ENCODE results near the gene MME.
"Not testable (repeated sequence)": the region's sequence is repeated elsewhere in the genome, so short reads cannot be mapped to it uniquely, and the experiment has no call there.

Gene MME

GRCh38 chr3:155210736-155211135, 130.6 kb downstream of the MME start:
- Mint-ChIP-seq H3K9me3 (no peaks in the 10 kb centered on the region), H3K36me3 (ENCODE audit: low read depth) (no peaks in the 10 kb centered on the region), H3K4me3 (no peak overlapping the region), H3K27me3 (ENCODE audit: low read depth) (no peaks in the 10 kb centered on the region), H3K27ac (no peak overlapping the region), H3K4me1 (ENCODE audit: low read depth) (no peaks in the 10 kb centered on the region)

- H3K4me3 Mint-ChIP-seq = no peak overlapping the region
- no peaks in the 10 kb centered on the region for H3K36me3 Mint-ChIP-seq (ENCODE audit: low read depth)
- H3K9me3 Mint-ChIP-seq = no peaks in the 10 kb centered on the region
- no peaks in the 10 kb centered on the region for H3K27me3 Mint-ChIP-seq (ENCODE audit: low read depth)
- no peak overlapping the region for H3K27ac Mint-ChIP-seq
- H3K4me1 Mint-ChIP-seq (ENCODE audit: low read depth) = no peaks in the 10 kb centered on the region
These were observed 131.1 kb downstream of the MME start for GRCh38 chr3:155211266-155211665.

- Mint-ChIP-seq H3K27ac (no peak overlapping the region), H3K9me3 (no peaks in the 10 kb centered on the region), H3K4me3 (no peak overlapping the region), H3K27me3 (ENCODE audit: low read depth) (no peaks in the 10 kb centered on the region), H3K36me3 (ENCODE audit: low read depth) (no peaks in the 10 kb centered on the region), H3K4me1 (ENCODE audit: low read depth) (no peaks in the 10 kb centered on the region)
These were observed 131.8 kb downstream of the MME start for GRCh38 chr3:155211940-155212339.

GRCh38 chr3:155216007-155216406, 135.9 kb downstream of the MME start:
- not testable (repeated sequence) for H3K4me1 Mint-ChIP-seq (ENCODE audit: low read depth); H3K4me3 Mint-ChIP-seq; H3K36me3 Mint-ChIP-seq (ENCODE audit: low read depth); H3K9me3 Mint-ChIP-seq; H3K27me3 Mint-ChIP-seq (ENCODE audit: low read depth); H3K27ac Mint-ChIP-seq

- Mint-ChIP-seq H3K9me3 (peaks cover 6% of the 10 kb centered on the region), H3K4me1 (ENCODE audit: low read depth) (no peaks in the 10 kb centered on the region), H3K27me3 (ENCODE audit: low read depth) (no peaks in the 10 kb centered on the region), H3K4me3 (no peak overlapping the region), H3K27ac (no peak overlapping the region), H3K36me3 (ENCODE audit: low read depth) (no peaks in the 10 kb centered on the region)
These were observed 137.5 kb downstream of the MME start for GRCh38 chr3:155217591-155217990.

GRCh38 chr3:155218462-155218861, 138.3 kb downstream of the MME start:
- Mint-ChIP-seq H3K27ac (no peak overlapping the region), H3K9me3 (peaks cover 6% of the 10 kb centered on the region), H3K4me3 (no peak overlapping the region), H3K36me3 (ENCODE audit: low read depth) (no peaks in the 10 kb centered on the region), H3K27me3 (ENCODE audit: low read depth) (no peaks in the 10 kb centered on the region), H3K4me1 (ENCODE audit: low read depth) (no peaks in the 10 kb centered on the region)

- Mint-ChIP-seq H3K9me3 (peaks cover 6% of the 10 kb centered on the region), H3K27me3 (ENCODE audit: low read depth) (no peaks in the 10 kb centered on the region)
These were observed 139.0 kb downstream of the MME start for GRCh38 chr3:155219106-155219505.

GRCh38 chr3:155225417-155225816, 145.3 kb downstream of the MME start:
- no peaks in the 10 kb centered on the region for H3K27me3 Mint-ChIP-seq (ENCODE audit: low read depth)

More at GRCh38 chr3:155219106-155219505, 139.0 kb downstream of the MME start:
- Mint-ChIP-seq H3K4me3 (no peak overlapping the region), H3K27ac (no peak overlapping the region), H3K4me1 (ENCODE audit: low read depth) (no peaks in the 10 kb centered on the region), H3K36me3 (ENCODE audit: low read depth) (no peaks in the 10 kb centered on the region)

GRCh38 chr3:155227141-155227540, 147.0 kb downstream of the MME start:
- H3K27me3 Mint-ChIP-seq (ENCODE audit: low read depth) = no peaks in the 10 kb centered on the region
- H3K36me3 Mint-ChIP-seq (ENCODE audit: low read depth) = no peaks in the 10 kb centered on the region
- H3K9me3 Mint-ChIP-seq = no peaks in the 10 kb centered on the region
- no peaks in the 10 kb centered on the region for H3K4me1 Mint-ChIP-seq (ENCODE audit: low read depth)
- H3K27ac Mint-ChIP-seq = no peak overlapping the region
- H3K4me3 Mint-ChIP-seq = no peak overlapping the region

More at GRCh38 chr3:155225417-155225816, 145.3 kb downstream of the MME start:
- Mint-ChIP-seq H3K9me3 (peaks cover 6% of the 10 kb centered on the region), H3K4me3 (no peak overlapping the region), H3K27ac (no peak overlapping the region), H3K36me3 (ENCODE audit: low read depth) (no peaks in the 10 kb centered on the region), H3K4me1 (ENCODE audit: low read depth) (no peaks in the 10 kb centered on the region)

GRCh38 chr3:155228676-155229075, 148.6 kb downstream of the MME start:
- Mint-ChIP-seq H3K27me3 (ENCODE audit: low read depth) (no peaks in the 10 kb centered on the region), H3K4me1 (ENCODE audit: low read depth) (no peaks in the 10 kb centered on the region), H3K9me3 (no peaks in the 10 kb centered on the region), H3K4me3 (no peak overlapping the region), H3K27ac (no peak overlapping the region), H3K36me3 (ENCODE audit: low read depth) (no peaks in the 10 kb centered on the region)

GRCh38 chr3:155229086-155229485, 149.0 kb downstream of the MME start:
- Mint-ChIP-seq H3K36me3 (ENCODE audit: low read depth) (no peaks in the 10 kb centered on the region), H3K27me3 (ENCODE audit: low read depth) (no peaks in the 10 kb centered on the region), H3K9me3 (no peaks in the 10 kb centered on the region), H3K4me3 (no peak overlapping the region), H3K4me1 (ENCODE audit: low read depth) (no peaks in the 10 kb centered on the region), H3K27ac (no peak overlapping the region)

- H3K4me1 Mint-ChIP-seq (ENCODE audit: low read depth) = no peaks in the 10 kb centered on the region
These were observed 150.3 kb downstream of the MME start for GRCh38 chr3:155230382-155230781.

GRCh38 chr3:155231792-155232191, 151.7 kb downstream of the MME start:
- Mint-ChIP-seq H3K4me3 (no peak overlapping the region), H3K4me1 (ENCODE audit: low read depth) (no peaks in the 10 kb centered on the region), H3K27ac (no peak overlapping the region), H3K36me3 (ENCODE audit: low read depth) (no peaks in the 10 kb centered on the region), H3K9me3 (no peaks in the 10 kb centered on the region), H3K27me3 (ENCODE audit: low read depth) (no peaks in the 10 kb centered on the region)

More at GRCh38 chr3:155230382-155230781, 150.3 kb downstream of the MME start:
- no peak overlapping the region for H3K4me3 Mint-ChIP-seq
- H3K36me3 Mint-ChIP-seq (ENCODE audit: low read depth) = no peaks in the 10 kb centered on the region
- no peaks in the 10 kb centered on the region for H3K9me3 Mint-ChIP-seq
- H3K27me3 Mint-ChIP-seq (ENCODE audit: low read depth) = no peaks in the 10 kb centered on the region
- H3K27ac Mint-ChIP-seq = no peak overlapping the region

GRCh38 chr3:155232605-155233004, 152.5 kb downstream of the MME start:
- H3K4me1 Mint-ChIP-seq (ENCODE audit: low read depth) = no peaks in the 10 kb centered on the region
- H3K27ac Mint-ChIP-seq = no peak overlapping the region
- H3K9me3 Mint-ChIP-seq = no peaks in the 10 kb centered on the region

GRCh38 chr3:155233213-155233612, 153.1 kb downstream of the MME start:
- Mint-ChIP-seq H3K9me3 (no peaks in the 10 kb centered on the region), H3K4me1 (ENCODE audit: low read depth) (no peaks in the 10 kb centered on the region), H3K27ac (no peak overlapping the region), H3K36me3 (ENCODE audit: low read depth) (no peaks in the 10 kb centered on the region), H3K4me3 (no peak overlapping the region), H3K27me3 (ENCODE audit: low read depth) (no peaks in the 10 kb centered on the region)

More at GRCh38 chr3:155232605-155233004, 152.5 kb downstream of the MME start:
- no peaks in the 10 kb centered on the region for H3K36me3 Mint-ChIP-seq (ENCODE audit: low read depth)
- H3K4me3 Mint-ChIP-seq = no peak overlapping the region
- H3K27me3 Mint-ChIP-seq (ENCODE audit: low read depth) = no peaks in the 10 kb centered on the region

Measured in T-helper 1 cell treated with Interleukin-12 subunit alpha and Interleukin-12 subunit beta and Interleukin-4 antibody, amounts not matched to agents 30 μg/mL and 1 μg/mL, for 36 hours (primary cell).